Measurements from ENCODE around the gene PLCH2. TPM values are rescaled to one million over a fixed set of nuclear protein-coding genes. Genes with fewer than 3 reads are reported as not detected.

PLCH2 gene
- total and polyA plus RNA-seq, 2 donors (not counting 3 experiments of a cell fraction or from before 2014, with no cell fraction given), result 0.19 to 0.31 TPM

- Histone ChIP-seq H3K9ac (replicated peaks; ENCODE audit: extremely low read depth, insufficient read depth, low read length) (no peak overlapping the region), H3K4me1 (ENCODE audit: control insufficient read depth, extremely low read depth, insufficient read depth, low read length) (no peaks in the 10 kb centered on the region), H3K4me2 (ENCODE audit: insufficient read depth, low read length) (no peak overlapping the region), H3K9me1 (replicated peaks; ENCODE audit: control insufficient read depth, extremely low read depth, insufficient read depth, low read length) (no peaks in the 10 kb centered on the region), H3K4me3 (replicated peaks in 1 of 3; ENCODE audit: insufficient read depth in 1 of 3, low read depth in 1 of 3, low read length in 3 of 3) (no peak overlapping the region), H4K20me1 (replicated peaks; ENCODE audit: control insufficient read depth, extremely low read depth, insufficient read depth, low read length) (no peaks in the 10 kb centered on the region), H3K27ac (ENCODE audit: insufficient read depth, low read depth, low read length) (no peak overlapping the region), H3K36me3 (ENCODE audit: control insufficient read depth in 2 of 2, extremely low read depth in 1 of 2, insufficient read depth in 2 of 2, low read length in 2 of 2) (no peaks in the 10 kb centered on the region), H3K9me3 (replicated peaks; ENCODE audit: control insufficient read depth, insufficient read depth, low read length) (no peaks in the 10 kb centered on the region), H3K79me2 (ENCODE audit: control insufficient read depth, insufficient read depth, low read length) (no peaks in the 10 kb centered on the region), H2AFZ (ENCODE audit: low read depth, low read length) (no peak overlapping the region), H3K27me3 (ENCODE audit: control insufficient read depth in 2 of 2, insufficient read depth in 2 of 2, low read length in 2 of 2) (no peaks in the 10 kb centered on the region)
- intact Hi-C loops (cut with micrococcal nuclease) (no loop called here), dilution Hi-C loops (cut with MboI; ENCODE audit: extremely low pct_ligation_motif_present, low sequenced_read_pairs) (no loop called here)
- BruUV-seq (replicated peaks), result no TSS peak
- DNase-seq (ENCODE audit: low read depth, low spot score) (no peak), FAIRE-seq (no peak)
- POLR2A ChIA-PET, result no interaction called here
- CTCF ChIA-PET, result no interaction called here
- no peak for TF ChIP-seq POLR2AphosphoS5 (IDR thresholded peaks at IDR 0.05; ENCODE audit: insufficient read depth, low read depth, low read length)
- no peak for TF ChIP-seq CTCF (IDR thresholded peaks at IDR 0.05; ENCODE audit: extremely low read depth in 1 of 2, insufficient read depth in 1 of 2, low read depth in 1 of 2, low read length in 2 of 2)
- no peak for TF ChIP-seq POLR2A (IDR thresholded peaks at IDR 0.05; ENCODE audit: low read depth, low read length)
- TF ChIP-seq JUN (IDR thresholded peaks at IDR 0.05; ENCODE audit: borderline replicate concordance, insufficient read depth, insufficient read length, low read depth), result no peak
- no peak for TF ChIP-seq MYC (IDR thresholded peaks at IDR 0.05; ENCODE audit: low read depth, low read length)
- TF ChIP-seq EZH2 (IDR thresholded peaks at IDR 0.05; ENCODE audit: borderline replicate concordance, low read depth, low read length, severe bottlenecking), result no peak
- TF ChIP-seq FOS (IDR thresholded peaks at IDR 0.05; ENCODE audit: borderline replicate concordance, insufficient read depth, low read length), result no peak
- TF ChIP-seq GATA2 (IDR thresholded peaks at IDR 0.05; ENCODE audit: insufficient read depth, insufficient read length, low read depth, low read length), result no peak
- no peak for TF ChIP-seq MAX (IDR thresholded peaks at IDR 0.05; ENCODE audit: insufficient read depth, insufficient read length)
Observed at GRCh38 chr1:2486041-2486440, 10.0 kb downstream of the PLCH2 start.

All from endothelial cell of umbilical vein (primary cell).